HEK293 (cell line): ENCODE results near the gene KIAA1614.

Experiments used
- CTCF ChIA-PET: fragments of 350-600 bp; formaldehyde crosslinking; extraction: SDS; loops from one replicate; lab custom pipeline; 2021; ENCODE audit warnings: antibody characterized with exemption; lab: Yijun Ruan, JAX
- POLR2A ChIA-PET: fragments of 300-600 bp; formaldehyde crosslinking; extraction: SDS; loops from one replicate; lab custom pipeline; 2020; ENCODE audit warnings: antibody characterized with exemption, inconsistent platforms; lab: Yijun Ruan, JAX
- H3K27ac ChIP-seq: fragments of 200-500 bp; sonication (Bioruptor generic); 2 replicates; pipeline ENCODE4 v1.5.1; 2014; ENCODE audit warnings: low read depth, low read length, control low read depth, inconsistent platforms; ENCODE audit errors: extremely low read depth
- H3K36me3 ChIP-seq, 2 experiments: fragments of 200-500 bp in 1 of 2; sonication (Bioruptor generic) in 1 of 2; 1 replicate in 1 of 2; 2 replicates in 1 of 2; pipeline ENCODE4 v1.5.1; 2014 to 2017; ENCODE audit warnings: inconsistent platforms in 2 of 2, low read length in 2 of 2; ENCODE audit not compliant: control insufficient read depth in 2 of 2, insufficient read depth in 1 of 2
- H3K4me1 ChIP-seq: fragments of 200-500 bp; sonication (Bioruptor generic); 2 replicates; pipeline ENCODE4 v1.5.1; 2014; ENCODE audit warnings: mild to moderate bottlenecking, low read length, inconsistent platforms; ENCODE audit not compliant: control insufficient read depth, insufficient read depth
- H3K4me3 ChIP-seq: 2 replicates; pipeline ENCODE4 v1.5.1; 2011; ENCODE audit warnings: low read depth, mild to moderate bottlenecking, control low read depth, low read length, moderate library complexity
- H3K9me3 ChIP-seq: fragments of 200-500 bp; sonication (Bioruptor generic); 2 replicates; pipeline ENCODE4 v1.5.1; 2014; ENCODE audit warnings: low read depth, low read length, inconsistent platforms; ENCODE audit not compliant: control insufficient read depth, insufficient read depth
- INSM2 ChIP-seq: fragments of 450-650 bp; formaldehyde crosslinking; IDR thresholded peaks from 2 replicates; pipeline ENCODE4 v1.5.1; 2016; ENCODE audit warnings: missing biosample characterization, missing genetic modification characterization
- SP7 ChIP-seq: fragments of 450-650 bp; formaldehyde crosslinking; IDR thresholded peaks from 2 replicates; pipeline ENCODE4 v1.5.1; 2016; ENCODE audit warnings: missing biosample characterization, missing genetic modification characterization
- ZNF311 ChIP-seq: fragments of 450-650 bp; formaldehyde crosslinking; IDR thresholded peaks from 2 replicates; pipeline ENCODE4 v1.5.1; 2017; ENCODE audit warnings: missing biosample characterization, missing genetic modification characterization, borderline replicate concordance
- ZNF768 ChIP-seq: fragments of 450-650 bp; formaldehyde crosslinking; IDR thresholded peaks from 2 replicates; pipeline ENCODE4 v1.5.1; 2018; ENCODE audit warnings: missing biosample characterization, mild to moderate bottlenecking, missing genetic modification characterization
- TF ChIP-seq, protein P1 (sequence below): fragments of 450-650 bp; formaldehyde crosslinking; conservative IDR thresholded peaks from 2 replicates; pipeline ENCODE4 v1.5.1; 2016; ENCODE audit warnings: low read depth, missing biosample characterization, missing genetic modification characterization
- TF ChIP-seq, protein P2 (sequence below): IDR thresholded peaks from 2 replicates; pipeline ENCODE4 v1.6.1; 2011; ENCODE audit warnings: mild to moderate bottlenecking, low read depth, low read length, borderline replicate concordance
- TF ChIP-seq, protein P3 (sequence below): fragments of 450-650 bp; formaldehyde crosslinking; IDR thresholded peaks from 2 replicates; pipeline ENCODE4 v1.5.1; 2016; ENCODE audit warnings: missing biosample characterization, missing genetic modification characterization, borderline replicate concordance

KIAA1614 gene

GRCh38 chr1:180924939-180925338, 12.2 kb downstream of the KIAA1614 start (continued):
- TF ChIP-seq, protein P1, sequence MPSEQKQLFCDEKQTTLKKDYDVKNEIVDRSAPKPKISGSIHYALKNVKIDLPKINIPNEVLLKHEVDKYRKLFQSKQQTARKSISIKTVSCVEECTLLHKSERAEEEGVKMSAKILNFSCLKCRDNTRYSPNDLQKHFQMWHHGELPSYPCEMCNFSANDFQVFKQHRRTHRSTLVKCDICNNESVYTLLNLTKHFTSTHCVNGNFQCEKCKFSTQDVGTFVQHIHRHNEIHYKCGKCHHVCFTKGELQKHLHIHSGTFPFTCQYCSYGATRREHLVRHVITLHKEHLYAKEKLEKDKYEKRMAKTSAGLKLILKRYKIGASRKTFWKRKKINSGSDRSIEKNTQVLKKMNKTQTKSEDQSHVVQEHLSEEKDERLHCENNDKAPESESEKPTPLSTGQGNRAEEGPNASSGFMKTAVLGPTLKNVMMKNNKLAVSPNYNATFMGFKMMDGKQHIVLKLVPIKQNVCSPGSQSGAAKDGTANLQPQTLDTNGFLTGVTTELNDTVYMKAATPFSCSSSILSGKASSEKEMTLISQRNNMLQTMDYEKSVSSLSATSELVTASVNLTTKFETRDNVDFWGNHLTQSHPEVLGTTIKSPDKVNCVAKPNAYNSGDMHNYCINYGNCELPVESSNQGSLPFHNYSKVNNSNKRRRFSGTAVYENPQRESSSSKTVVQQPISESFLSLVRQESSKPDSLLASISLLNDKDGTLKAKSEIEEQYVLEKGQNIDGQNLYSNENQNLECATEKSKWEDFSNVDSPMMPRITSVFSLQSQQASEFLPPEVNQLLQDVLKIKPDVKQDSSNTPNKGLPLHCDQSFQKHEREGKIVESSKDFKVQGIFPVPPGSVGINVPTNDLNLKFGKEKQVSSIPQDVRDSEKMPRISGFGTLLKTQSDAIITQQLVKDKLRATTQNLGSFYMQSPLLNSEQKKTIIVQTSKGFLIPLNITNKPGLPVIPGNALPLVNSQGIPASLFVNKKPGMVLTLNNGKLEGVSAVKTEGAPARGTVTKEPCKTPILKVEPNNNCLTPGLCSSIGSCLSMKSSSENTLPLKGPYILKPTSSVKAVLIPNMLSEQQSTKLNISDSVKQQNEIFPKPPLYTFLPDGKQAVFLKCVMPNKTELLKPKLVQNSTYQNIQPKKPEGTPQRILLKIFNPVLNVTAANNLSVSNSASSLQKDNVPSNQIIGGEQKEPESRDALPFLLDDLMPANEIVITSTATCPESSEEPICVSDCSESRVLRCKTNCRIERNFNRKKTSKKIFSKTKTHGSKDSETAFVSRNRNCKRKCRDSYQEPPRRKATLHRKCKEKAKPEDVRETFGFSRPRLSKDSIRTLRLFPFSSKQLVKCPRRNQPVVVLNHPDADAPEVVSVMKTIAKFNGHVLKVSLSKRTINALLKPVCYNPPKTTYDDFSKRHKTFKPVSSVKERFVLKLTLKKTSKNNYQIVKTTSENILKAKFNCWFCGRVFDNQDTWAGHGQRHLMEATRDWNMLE (tag by site-specific recombination) = no peak
- TF ChIP-seq SP7 (no peak), ZNF768 (tag by site-specific recombination) (no peak), INSM2 (no peak)
- TF ChIP-seq, protein P2, sequence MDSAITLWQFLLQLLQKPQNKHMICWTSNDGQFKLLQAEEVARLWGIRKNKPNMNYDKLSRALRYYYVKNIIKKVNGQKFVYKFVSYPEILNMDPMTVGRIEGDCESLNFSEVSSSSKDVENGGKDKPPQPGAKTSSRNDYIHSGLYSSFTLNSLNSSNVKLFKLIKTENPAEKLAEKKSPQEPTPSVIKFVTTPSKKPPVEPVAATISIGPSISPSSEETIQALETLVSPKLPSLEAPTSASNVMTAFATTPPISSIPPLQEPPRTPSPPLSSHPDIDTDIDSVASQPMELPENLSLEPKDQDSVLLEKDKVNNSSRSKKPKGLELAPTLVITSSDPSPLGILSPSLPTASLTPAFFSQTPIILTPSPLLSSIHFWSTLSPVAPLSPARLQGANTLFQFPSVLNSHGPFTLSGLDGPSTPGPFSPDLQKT = no peak
- TF ChIP-seq, protein P3, sequence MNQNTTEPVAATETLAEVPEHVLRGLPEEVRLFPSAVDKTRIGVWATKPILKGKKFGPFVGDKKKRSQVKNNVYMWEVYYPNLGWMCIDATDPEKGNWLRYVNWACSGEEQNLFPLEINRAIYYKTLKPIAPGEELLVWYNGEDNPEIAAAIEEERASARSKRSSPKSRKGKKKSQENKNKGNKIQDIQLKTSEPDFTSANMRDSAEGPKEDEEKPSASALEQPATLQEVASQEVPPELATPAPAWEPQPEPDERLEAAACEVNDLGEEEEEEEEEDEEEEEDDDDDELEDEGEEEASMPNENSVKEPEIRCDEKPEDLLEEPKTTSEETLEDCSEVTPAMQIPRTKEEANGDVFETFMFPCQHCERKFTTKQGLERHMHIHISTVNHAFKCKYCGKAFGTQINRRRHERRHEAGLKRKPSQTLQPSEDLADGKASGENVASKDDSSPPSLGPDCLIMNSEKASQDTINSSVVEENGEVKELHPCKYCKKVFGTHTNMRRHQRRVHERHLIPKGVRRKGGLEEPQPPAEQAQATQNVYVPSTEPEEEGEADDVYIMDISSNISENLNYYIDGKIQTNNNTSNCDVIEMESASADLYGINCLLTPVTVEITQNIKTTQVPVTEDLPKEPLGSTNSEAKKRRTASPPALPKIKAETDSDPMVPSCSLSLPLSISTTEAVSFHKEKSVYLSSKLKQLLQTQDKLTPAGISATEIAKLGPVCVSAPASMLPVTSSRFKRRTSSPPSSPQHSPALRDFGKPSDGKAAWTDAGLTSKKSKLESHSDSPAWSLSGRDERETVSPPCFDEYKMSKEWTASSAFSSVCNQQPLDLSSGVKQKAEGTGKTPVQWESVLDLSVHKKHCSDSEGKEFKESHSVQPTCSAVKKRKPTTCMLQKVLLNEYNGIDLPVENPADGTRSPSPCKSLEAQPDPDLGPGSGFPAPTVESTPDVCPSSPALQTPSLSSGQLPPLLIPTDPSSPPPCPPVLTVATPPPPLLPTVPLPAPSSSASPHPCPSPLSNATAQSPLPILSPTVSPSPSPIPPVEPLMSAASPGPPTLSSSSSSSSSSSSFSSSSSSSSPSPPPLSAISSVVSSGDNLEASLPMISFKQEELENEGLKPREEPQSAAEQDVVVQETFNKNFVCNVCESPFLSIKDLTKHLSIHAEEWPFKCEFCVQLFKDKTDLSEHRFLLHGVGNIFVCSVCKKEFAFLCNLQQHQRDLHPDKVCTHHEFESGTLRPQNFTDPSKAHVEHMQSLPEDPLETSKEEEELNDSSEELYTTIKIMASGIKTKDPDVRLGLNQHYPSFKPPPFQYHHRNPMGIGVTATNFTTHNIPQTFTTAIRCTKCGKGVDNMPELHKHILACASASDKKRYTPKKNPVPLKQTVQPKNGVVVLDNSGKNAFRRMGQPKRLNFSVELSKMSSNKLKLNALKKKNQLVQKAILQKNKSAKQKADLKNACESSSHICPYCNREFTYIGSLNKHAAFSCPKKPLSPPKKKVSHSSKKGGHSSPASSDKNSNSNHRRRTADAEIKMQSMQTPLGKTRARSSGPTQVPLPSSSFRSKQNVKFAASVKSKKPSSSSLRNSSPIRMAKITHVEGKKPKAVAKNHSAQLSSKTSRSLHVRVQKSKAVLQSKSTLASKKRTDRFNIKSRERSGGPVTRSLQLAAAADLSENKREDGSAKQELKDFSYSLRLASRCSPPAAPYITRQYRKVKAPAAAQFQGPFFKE (tag by site-specific recombination) = no peak

DNA sequence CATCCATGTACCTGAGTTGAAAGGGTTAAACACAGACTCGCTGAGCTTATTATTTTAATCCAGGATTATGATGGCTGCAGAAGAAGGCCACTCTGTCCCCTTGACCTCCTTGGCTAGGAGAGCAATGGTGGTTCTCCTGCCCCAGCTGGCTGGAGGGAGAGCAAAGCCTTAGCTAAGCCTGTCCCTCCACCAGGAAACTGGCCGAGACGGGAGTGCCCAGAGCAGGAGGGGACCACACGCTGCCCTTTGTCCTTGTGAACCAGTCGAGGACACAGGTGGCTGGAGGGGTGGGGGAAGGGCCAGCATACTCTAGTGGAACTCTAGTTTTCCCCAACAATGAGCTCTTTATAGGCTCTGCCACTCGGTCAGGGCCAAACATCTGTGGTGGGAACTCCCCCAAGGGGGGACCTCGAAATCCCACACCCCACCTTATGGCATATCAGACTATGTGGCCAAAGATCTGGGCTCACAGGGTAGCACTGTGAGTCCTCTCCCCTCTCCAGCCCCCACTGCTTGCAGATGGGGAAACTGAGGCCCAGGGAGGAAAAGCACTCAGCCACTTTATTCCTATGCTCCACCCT, 12.9 kb downstream of the KIAA1614 start:
- H3K9me3 ChIP-seq = no peaks in the 10 kb centered on the region
- H3K4me3 ChIP-seq = no peak overlapping the region
- no peak overlapping the region for H3K27ac ChIP-seq
- no peak for TF ChIP-seq ZNF311 (tag by site-specific recombination)
- TF ChIP-seq, protein P2 = no peak
- no peaks in the 10 kb centered on the region for H3K36me3 ChIP-seq
- peaks cover 4% of the 10 kb centered on the region; the same call in 1 of the 2 replicates for H3K4me1 ChIP-seq
- CTCF ChIA-PET = interaction anchor here (0.6 to 1.3 kb wide), 6 partner anchors 37 to 410 kb away, joined by 3 to 4 read pairs (median 4); no protein-coding TSS in a partner anchor
- POLR2A ChIA-PET = no interaction called here
